Ovary (tissue), 3 donors: ENCODE measurements around the gene OCLN.

Experiments used
- EP300 ChIP-seq: sonication (generic); formaldehyde crosslinking; IDR thresholded peaks from one replicate; pipeline ENCODE4 v1.6.1; 2017; ENCODE audit warnings: antibody characterized with exemption
- POLR2A ChIP-seq: fragments of 450-650 bp; IDR thresholded peaks from one replicate; pipeline ENCODE4 v1.6.1; 2017; ENCODE audit warnings: antibody characterized with exemption, mild to moderate bottlenecking, moderate library complexity
- TF ChIP-seq, protein P1 (sequence below), 3 donors: fragments of 450-650 bp in 2 of 3; fragments of 200-600 bp in 1 of 3; IDR thresholded peaks; one replicate each; pipeline versions ENCODE4 v1.5.1 to v1.8.0; 2016 to 2022; ENCODE audit warnings: antibody characterized with exemption in 3 of 3, mild to moderate bottlenecking in 1 of 3
- donor health status: DM: no; HTN: no; CAD: no.

DNA sequence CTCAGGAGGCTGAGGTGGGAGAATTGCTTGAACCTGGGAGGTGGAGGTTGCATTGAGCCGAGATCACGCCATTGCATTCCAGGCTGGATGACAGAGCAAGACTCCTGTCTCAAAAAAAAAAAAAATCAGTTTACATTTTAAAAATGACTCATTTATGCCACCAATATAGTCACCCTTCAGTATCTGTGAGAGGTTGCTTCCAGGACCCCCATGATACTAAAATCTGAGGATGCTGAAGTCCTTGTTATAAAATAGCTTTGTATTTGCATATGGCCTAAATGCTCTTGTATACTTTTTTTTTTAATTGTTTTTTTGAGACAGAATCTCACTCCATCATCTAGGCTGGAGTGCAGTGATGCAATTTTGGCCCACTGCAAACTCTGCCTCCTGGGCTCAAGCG is 5.8 kb downstream of the OCLN start:
- TF ChIP-seq, protein P1, sequence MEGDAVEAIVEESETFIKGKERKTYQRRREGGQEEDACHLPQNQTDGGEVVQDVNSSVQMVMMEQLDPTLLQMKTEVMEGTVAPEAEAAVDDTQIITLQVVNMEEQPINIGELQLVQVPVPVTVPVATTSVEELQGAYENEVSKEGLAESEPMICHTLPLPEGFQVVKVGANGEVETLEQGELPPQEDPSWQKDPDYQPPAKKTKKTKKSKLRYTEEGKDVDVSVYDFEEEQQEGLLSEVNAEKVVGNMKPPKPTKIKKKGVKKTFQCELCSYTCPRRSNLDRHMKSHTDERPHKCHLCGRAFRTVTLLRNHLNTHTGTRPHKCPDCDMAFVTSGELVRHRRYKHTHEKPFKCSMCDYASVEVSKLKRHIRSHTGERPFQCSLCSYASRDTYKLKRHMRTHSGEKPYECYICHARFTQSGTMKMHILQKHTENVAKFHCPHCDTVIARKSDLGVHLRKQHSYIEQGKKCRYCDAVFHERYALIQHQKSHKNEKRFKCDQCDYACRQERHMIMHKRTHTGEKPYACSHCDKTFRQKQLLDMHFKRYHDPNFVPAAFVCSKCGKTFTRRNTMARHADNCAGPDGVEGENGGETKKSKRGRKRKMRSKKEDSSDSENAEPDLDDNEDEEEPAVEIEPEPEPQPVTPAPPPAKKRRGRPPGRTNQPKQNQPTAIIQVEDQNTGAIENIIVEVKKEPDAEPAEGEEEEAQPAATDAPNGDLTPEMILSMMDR (IDR thresholded peaks at IDR 0.05): no peak
- no peak for TF ChIP-seq POLR2A
- TF ChIP-seq EP300: no peak
